H1 (cell line): ENCODE data around the gene CALHM3.

Experiments
- CBX5 ChIP-seq: fragments of 300-800, 300-1000 bp; sonication (generic); IDR thresholded peaks from 2 replicates; pipeline ENCODE4 v1.7.1; 2016; ENCODE audit warnings: antibody characterized with exemption, low read length, low read depth
- CBX8 ChIP-seq: fragments of 300-800, 300-1000 bp; sonication (generic); IDR thresholded peaks from 2 replicates; pipeline ENCODE4 v1.7.1; 2016; ENCODE audit warnings: low read depth, low read length, borderline replicate concordance
- CHD1 ChIP-seq: IDR thresholded peaks from 2 replicates; pipeline ENCODE4 v1.6.1; 2012; ENCODE audit warnings: low read depth, low read length, improper control_type of control experiment
- CHD2 ChIP-seq: IDR thresholded peaks from 2 replicates; pipeline ENCODE4 v1.6.1; 2012; ENCODE audit warnings: low read length, improper control_type of control experiment
- CREB1 ChIP-seq: IDR thresholded peaks from 2 replicates; pipeline ENCODE4 v1.6.1; 2012; ENCODE audit warnings: inconsistent platforms
- CTCF ChIP-seq, 3 experiments: IDR thresholded peaks; 1 replicate in 2 of 3; 2 replicates in 1 of 3; pipeline versions ENCODE4 v1.5.1 to v1.6.1; 2011; ENCODE audit warnings: low read length in 3 of 3, mild to moderate bottlenecking in 3 of 3, inconsistent platforms in 2 of 3, low read depth in 1 of 3, moderate library complexity in 1 of 3; ENCODE audit not compliant: insufficient read depth in 1 of 3; ENCODE audit errors: control extremely low read depth in 1 of 3
- EGR1 ChIP-seq: IDR thresholded peaks from 2 replicates; pipeline ENCODE4 v1.6.1; 2011; ENCODE audit warnings: low read depth, low read length, borderline replicate concordance
- EP300 ChIP-seq, 2 experiments: IDR thresholded peaks; 1 replicate in 1 of 2; 2 replicates in 1 of 2; pipeline ENCODE4 v1.6.1; 2011 to 2012; ENCODE audit warnings: low read depth in 2 of 2, low read length in 2 of 2, mild to moderate bottlenecking in 2 of 2, borderline replicate concordance in 1 of 2, inconsistent platforms in 1 of 2, moderate library complexity in 1 of 2
- KDM1A ChIP-seq: fragments of 200-600, 300-600 bp; sonication (generic); IDR thresholded peaks from 2 replicates; pipeline ENCODE4 v1.7.1; 2016; ENCODE audit warnings: mild to moderate bottlenecking, low read length, borderline replicate concordance
- POLR2AphosphoS5 ChIP-seq: IDR thresholded peaks from 2 replicates; pipeline ENCODE4 v1.6.1; 2011; ENCODE audit warnings: low read depth, low read length
- SP1 ChIP-seq: IDR thresholded peaks from 2 replicates; pipeline ENCODE4 v1.6.1; 2011; ENCODE audit warnings: low read depth, low read length
- SP4 ChIP-seq: IDR thresholded peaks from 2 replicates; pipeline ENCODE4 v1.6.1; 2012; ENCODE audit warnings: low read length, inconsistent platforms
- SRF ChIP-seq: IDR thresholded peaks from 2 replicates; pipeline ENCODE4 v1.6.1; 2011; ENCODE audit warnings: mild to moderate bottlenecking, low read depth, low read length, moderate library complexity

GRCh38 chr10:103512591-103513379, 33.7 kb upstream of the CALHM3 start:
- TF ChIP-seq CREB1 (no peak), CHD2 (no peak), SP4 (no peak), CTCF (IDR thresholded peaks at IDR 0.05; ENCODE audit: control extremely low read depth in 1 of 3, insufficient read depth in 1 of 3, low read depth in 1 of 3, low read length in 3 of 3) (no peak), CBX8 (no peak), CBX5 (no peak), EGR1 (no peak), KDM1A (no peak), SRF (no peak), EP300 (IDR thresholded peaks at IDR 0.05; ENCODE audit: borderline replicate concordance in 1 of 2, low read depth in 2 of 2, low read length in 2 of 2) (no peak), SP1 (no peak), POLR2AphosphoS5 (no peak), CHD1 (no peak)
